ENCODE measurements around the gene PREPL.

Gene PREPL

GRCh38 chr2:44291281-44292248 is 69.7 kb downstream of the PREPL start:
- Histone ChIP-seq H3K4me3 (ENCODE audit: low read length) (no peak overlapping the region), H3K9ac (ENCODE audit: low read depth, low read length) (no peak overlapping the region), H3K27ac (ENCODE audit: low read length) (no peak overlapping the region), H3K4me1 (ENCODE audit: insufficient read depth, low read length) (peaks cover 20% of the 10 kb centered on the region), H3K9me3 (ENCODE audit: insufficient read depth, low read depth, low read length) (no peaks in the 10 kb centered on the region), H3K36me3 (ENCODE audit: insufficient read depth, low read depth, low read length) (no peaks in the 10 kb centered on the region), H3K27me3 (ENCODE audit: insufficient read depth, low read length) (no peaks in the 10 kb centered on the region)

- H3K4me1 ChIP-seq (ENCODE audit: insufficient read depth, low read length), result peaks cover 12% of the 10 kb centered on the region
- H3K4me3 ChIP-seq (ENCODE audit: low read length), result no peak overlapping the region
- H3K9me3 ChIP-seq (ENCODE audit: insufficient read depth, low read depth, low read length), result no peaks in the 10 kb centered on the region
- no peaks in the 10 kb centered on the region for H3K27me3 ChIP-seq (ENCODE audit: insufficient read depth, low read length)
- H3K27ac ChIP-seq (ENCODE audit: low read length), result no peak overlapping the region
- H3K9ac ChIP-seq (ENCODE audit: low read depth, low read length), result no peak overlapping the region
- no peaks in the 10 kb centered on the region for H3K36me3 ChIP-seq (ENCODE audit: insufficient read depth, low read depth, low read length)
Measured at GRCh38 chr2:44290261-44290660, 71.0 kb downstream of the PREPL start.

- Histone ChIP-seq H3K4me1 (ENCODE audit: insufficient read depth, low read length) (peaks cover 12% of the 10 kb centered on the region), H3K9me3 (ENCODE audit: insufficient read depth, low read depth, low read length) (no peaks in the 10 kb centered on the region), H3K27me3 (ENCODE audit: insufficient read depth, low read length) (no peaks in the 10 kb centered on the region), H3K4me3 (ENCODE audit: low read length) (no peak overlapping the region), H3K36me3 (ENCODE audit: insufficient read depth, low read depth, low read length) (no peaks in the 10 kb centered on the region), H3K27ac (ENCODE audit: low read length) (no peak overlapping the region), H3K9ac (ENCODE audit: low read depth, low read length) (no peak overlapping the region)
Measured at GRCh38 chr2:44286884-44287638, 74.2 kb downstream of the PREPL start.

GRCh38 chr2:44286119-44286883 is 75.0 kb downstream of the PREPL start:
- Histone ChIP-seq H3K9ac (ENCODE audit: low read depth, low read length) (no peak overlapping the region), H3K36me3 (ENCODE audit: insufficient read depth, low read depth, low read length) (no peaks in the 10 kb centered on the region), H3K4me3 (ENCODE audit: low read length) (no peak overlapping the region), H3K9me3 (ENCODE audit: insufficient read depth, low read depth, low read length) (no peaks in the 10 kb centered on the region), H3K4me1 (ENCODE audit: insufficient read depth, low read length) (peaks cover 7% of the 10 kb centered on the region), H3K27me3 (ENCODE audit: insufficient read depth, low read length) (no peaks in the 10 kb centered on the region), H3K27ac (ENCODE audit: low read length) (no peak overlapping the region)

GRCh38 chr2:44285174-44285573 is 76.1 kb downstream of the PREPL start:
- no peaks in the 10 kb centered on the region for H3K36me3 ChIP-seq (ENCODE audit: insufficient read depth, low read depth, low read length)
- H3K27ac ChIP-seq (ENCODE audit: low read length), result no peak overlapping the region
- no peaks in the 10 kb centered on the region; the same call in 1 of the 2 replicates for H3K4me1 ChIP-seq (ENCODE audit: insufficient read depth, low read length)
- no peaks in the 10 kb centered on the region for H3K27me3 ChIP-seq (ENCODE audit: insufficient read depth, low read length)
- H3K9me3 ChIP-seq (ENCODE audit: insufficient read depth, low read depth, low read length), result no peaks in the 10 kb centered on the region
- H3K4me3 ChIP-seq (ENCODE audit: low read length), result no peak overlapping the region
- H3K9ac ChIP-seq (ENCODE audit: low read depth, low read length), result no peak overlapping the region

GRCh38 chr2:44283116-44283666 is 78.1 kb downstream of the PREPL start:
- Histone ChIP-seq H3K9ac (ENCODE audit: low read depth, low read length) (no peak overlapping the region), H3K9me3 (ENCODE audit: insufficient read depth, low read depth, low read length) (no peaks in the 10 kb centered on the region), H3K27me3 (ENCODE audit: insufficient read depth, low read length) (no peaks in the 10 kb centered on the region), H3K36me3 (ENCODE audit: insufficient read depth, low read depth, low read length) (no peaks in the 10 kb centered on the region), H3K27ac (ENCODE audit: low read length) (no peak overlapping the region), H3K4me3 (ENCODE audit: low read length) (no peak overlapping the region), H3K4me1 (ENCODE audit: insufficient read depth, low read length) (no peaks in the 10 kb centered on the region)

- Histone ChIP-seq H3K27me3 (ENCODE audit: insufficient read depth, low read length) (no peaks in the 10 kb centered on the region), H3K4me3 (ENCODE audit: low read length) (no peak overlapping the region), H3K27ac (ENCODE audit: low read length) (no peak overlapping the region), H3K9ac (ENCODE audit: low read depth, low read length) (no peak overlapping the region), H3K4me1 (ENCODE audit: insufficient read depth, low read length) (no peaks in the 10 kb centered on the region), H3K9me3 (ENCODE audit: insufficient read depth, low read depth, low read length) (no peaks in the 10 kb centered on the region), H3K36me3 (ENCODE audit: insufficient read depth, low read depth, low read length) (no peaks in the 10 kb centered on the region)
Measured at GRCh38 chr2:44280869-44281268, 80.4 kb downstream of the PREPL start.

- Histone ChIP-seq H3K9me3 (ENCODE audit: insufficient read depth, low read depth, low read length) (no peaks in the 10 kb centered on the region), H3K4me3 (ENCODE audit: low read length) (no peak overlapping the region), H3K27me3 (ENCODE audit: insufficient read depth, low read length) (no peaks in the 10 kb centered on the region), H3K27ac (ENCODE audit: low read length) (no peak overlapping the region), H3K9ac (ENCODE audit: low read depth, low read length) (no peak overlapping the region), H3K4me1 (ENCODE audit: insufficient read depth, low read length) (no peaks in the 10 kb centered on the region), H3K36me3 (ENCODE audit: insufficient read depth, low read depth, low read length) (no peaks in the 10 kb centered on the region)
Measured at GRCh38 chr2:44277541-44277940, 83.8 kb downstream of the PREPL start.

- H3K27me3 ChIP-seq (ENCODE audit: insufficient read depth, low read length), result no peaks in the 10 kb centered on the region
- no peak overlapping the region for H3K9ac ChIP-seq (ENCODE audit: low read depth, low read length)
- no peaks in the 10 kb centered on the region for H3K4me1 ChIP-seq (ENCODE audit: insufficient read depth, low read length)
- H3K9me3 ChIP-seq (ENCODE audit: insufficient read depth, low read depth, low read length), result no peaks in the 10 kb centered on the region
- H3K36me3 ChIP-seq (ENCODE audit: insufficient read depth, low read depth, low read length), result no peaks in the 10 kb centered on the region
- no peak overlapping the region for H3K27ac ChIP-seq (ENCODE audit: low read length)
- no peak overlapping the region for H3K4me3 ChIP-seq (ENCODE audit: low read length)
Measured at GRCh38 chr2:44275927-44276303, 85.4 kb downstream of the PREPL start.

GRCh38 chr2:44273596-44273995 is 87.7 kb downstream of the PREPL start:
- Histone ChIP-seq H3K27ac (ENCODE audit: low read length) (no peak overlapping the region), H3K9ac (ENCODE audit: low read depth, low read length) (no peak overlapping the region), H3K9me3 (ENCODE audit: insufficient read depth, low read depth, low read length) (no peaks in the 10 kb centered on the region), H3K27me3 (ENCODE audit: insufficient read depth, low read length) (no peaks in the 10 kb centered on the region), H3K4me1 (ENCODE audit: insufficient read depth, low read length) (no peaks in the 10 kb centered on the region), H3K4me3 (ENCODE audit: low read length) (no peak overlapping the region), H3K36me3 (ENCODE audit: insufficient read depth, low read depth, low read length) (no peaks in the 10 kb centered on the region)

- Histone ChIP-seq H3K36me3 (ENCODE audit: insufficient read depth, low read depth, low read length) (no peaks in the 10 kb centered on the region), H3K4me1 (ENCODE audit: insufficient read depth, low read length) (no peaks in the 10 kb centered on the region), H3K27me3 (ENCODE audit: insufficient read depth, low read length) (no peaks in the 10 kb centered on the region), H3K27ac (ENCODE audit: low read length) (no peak overlapping the region), H3K4me3 (ENCODE audit: low read length) (no peak overlapping the region), H3K9ac (ENCODE audit: low read depth, low read length) (no peak overlapping the region), H3K9me3 (ENCODE audit: insufficient read depth, low read depth, low read length) (no peaks in the 10 kb centered on the region)
Measured at GRCh38 chr2:44273076-44273475, 88.2 kb downstream of the PREPL start.

Measured in iPS-20b (cell line).